GM12878 (cell line): ENCODE results near the gene LARP4B. TPM values are rescaled to one million over a fixed set of nuclear protein-coding genes. Genes with fewer than 3 reads are reported as not detected.

ENCODE experiments used
- ATAC-seq: fragments of 200-7000 bp; cut with Tn5 transposase; 3 replicates; pipeline ENCODE4 v1.9.1; 2020; ENCODE audit warnings: mild to moderate bottlenecking, moderate library complexity
- BruUV-seq: library from RNA; stranded (reverse); fragments of 400-500 nt; replicated peaks from 2 replicates; lab custom pipeline; 2021; lab: Mats Ljungman, UMichigan
- CTCF ChIA-PET: fragments of 300-600 bp; sonication (Branson Sonifier 250); formaldehyde crosslinking; extraction: SDS; loops from one replicate; lab custom pipeline; 2021; ENCODE audit warnings: inconsistent platforms; lab: Yijun Ruan, JAX
- POLR2A ChIA-PET: fragments of 350-600 bp; formaldehyde crosslinking; extraction: SDS; loops from one replicate; lab custom pipeline; 2021; ENCODE audit warnings: inconsistent platforms; lab: Charles Lee
- RAD21 ChIA-PET: fragments of 300-600 bp; sonication (Branson Sonifier 250); formaldehyde crosslinking; loops from one replicate; lab custom pipeline; 2023; ENCODE audit warnings: antibody characterized with exemption; ENCODE audit not compliant: unreplicated experiment; lab: Charles Lee
- SMC1A ChIA-PET: fragments of 300-600 bp; sonication (Branson Sonifier 250); formaldehyde crosslinking; loops from one replicate; lab custom pipeline; 2023; ENCODE audit not compliant: unreplicated experiment, uncharacterized antibody; lab: Charles Lee
- DNase-seq: peaks from one replicate; pipeline ENCODE4 v3.0.0-alpha.2; 2011; ENCODE audit warnings: low read depth, low spot score
- FAIRE-seq: peaks from 3 replicates; lab custom pipeline; 2011; peaks lifted over from hg19 to GRCh38; lab: Jason Lieb, UNC
- H2AFZ ChIP-seq: 2 replicates; pipeline ENCODE4 v1.6.0; 2011; ENCODE audit warnings: low read depth, low read length, control low read depth; ENCODE audit not compliant: control insufficient read depth
- H3K27ac ChIP-seq: 2 replicates; pipeline ENCODE4 v1.5.1; 2011; ENCODE audit warnings: control low read depth; ENCODE audit not compliant: control insufficient read depth, insufficient read depth
- H3K27me3 ChIP-seq, 2 experiments: replicated peaks in 1 of 2; 2 replicates each; pipeline versions ENCODE4 v1.6.0 to v1.6.1; 2011; ENCODE audit warnings: low read length in 1 of 2; ENCODE audit not compliant: control insufficient read depth in 2 of 2, insufficient read depth in 2 of 2
- H3K36me3 ChIP-seq, 2 experiments: 2 replicates each; pipeline ENCODE4 v1.5.1; 2011; ENCODE audit warnings: low read length in 1 of 2; ENCODE audit not compliant: control insufficient read depth in 2 of 2, insufficient read depth in 2 of 2
- H3K4me1 ChIP-seq: 2 replicates; pipeline ENCODE4 v1.6.1; 2011; ENCODE audit warnings: mild to moderate bottlenecking, low read length, moderate library complexity, mixed read lengths; ENCODE audit not compliant: control insufficient read depth, insufficient read depth
- H3K4me2 ChIP-seq: 2 replicates; pipeline ENCODE4 v1.6.0; 2011; ENCODE audit warnings: control low read depth; ENCODE audit not compliant: control insufficient read depth, insufficient read depth
- H3K4me3 ChIP-seq: fragments of 200-600 bp; sonication (generic); 2 replicates; pipeline ENCODE4 v1.5.1; 2016
- H3K79me2 ChIP-seq: 2 replicates; pipeline ENCODE4 v1.6.0; 2011; ENCODE audit warnings: low read length; ENCODE audit not compliant: control insufficient read depth, insufficient read depth
- H3K9ac ChIP-seq: 2 replicates; pipeline ENCODE4 v1.8.0; 2011; ENCODE audit warnings: low read length, control low read depth, mixed read lengths; ENCODE audit not compliant: control insufficient read depth, insufficient read depth
- H3K9me3 ChIP-seq: replicated peaks from 3 replicates; pipeline ENCODE4 v1.5.1; 2011; ENCODE audit warnings: mild to moderate bottlenecking, low read length; ENCODE audit not compliant: control insufficient read depth, insufficient read depth
- H4K20me1 ChIP-seq: 2 replicates; pipeline ENCODE4 v1.6.0; 2011; ENCODE audit not compliant: control insufficient read depth, insufficient read depth
- CBX5 ChIP-seq: sonication (generic); IDR thresholded peaks from 2 replicates; pipeline ENCODE4 v1.6.1; 2016; ENCODE audit warnings: low read depth, moderate library complexity, mild to moderate bottlenecking, inconsistent platforms
- CREB1 ChIP-seq: IDR thresholded peaks from 2 replicates; pipeline ENCODE4 v1.6.1; 2012; ENCODE audit warnings: low read depth, mild to moderate bottlenecking, inconsistent platforms
- EP300 ChIP-seq, 2 experiments: fragments of 150-350 bp in 1 of 2; IDR thresholded peaks; 2 replicates each; pipeline ENCODE4 v1.6.1; 2011 to 2012; ENCODE audit warnings: low read depth in 2 of 2, low read length in 2 of 2, borderline replicate concordance in 1 of 2, improper control_type of control experiment in 1 of 2, inconsistent platforms in 1 of 2; ENCODE audit not compliant: control insufficient read depth in 1 of 2
- FOXK2 ChIP-seq: fragments of 450-650 bp; IDR thresholded peaks from 2 replicates; pipeline ENCODE4 v1.6.1; 2017; ENCODE audit warnings: mild to moderate bottlenecking, moderate library complexity
- JUNB ChIP-seq: IDR thresholded peaks from 2 replicates; pipeline ENCODE4 v1.6.1; 2016; ENCODE audit warnings: antibody characterized with exemption, mild to moderate bottlenecking
- MTA3 ChIP-seq: IDR thresholded peaks from 2 replicates; pipeline ENCODE4 v1.6.1; 2012; ENCODE audit warnings: low read length, inconsistent platforms, borderline replicate concordance
- NR2C1 ChIP-seq: fragments of 450-650 bp; IDR thresholded peaks from 2 replicates; pipeline ENCODE4 v1.6.1; 2017; ENCODE audit warnings: antibody characterized with exemption, mild to moderate bottlenecking, moderate library complexity
- POLR2AphosphoS5 ChIP-seq: IDR thresholded peaks from 2 replicates; pipeline ENCODE4 v1.6.1; 2011; ENCODE audit warnings: mild to moderate bottlenecking, low read length, inconsistent platforms
- RELA ChIP-seq: fragments of 450-650 bp; IDR thresholded peaks from 2 replicates; pipeline ENCODE4 v1.8.0; 2014; ENCODE audit warnings: borderline replicate concordance; ENCODE audit not compliant: partially characterized antibody
- SP1 ChIP-seq: IDR thresholded peaks from one replicate; pipeline ENCODE4 v1.6.1; 2011; ENCODE audit warnings: low read depth, low read length
- TCF12 ChIP-seq: IDR thresholded peaks from 2 replicates; pipeline ENCODE4 v1.6.1; 2011; ENCODE audit warnings: low read depth, mild to moderate bottlenecking, low read length
- ZZZ3 ChIP-seq: IDR thresholded peaks from 2 replicates; pipeline ENCODE4 v1.6.1; 2011; ENCODE audit warnings: low read depth; ENCODE audit not compliant: control insufficient read depth, insufficient read length
- WGBS: methylation state at CpG from one replicate; pipeline ENCODE4 v1.1.6; 2016; ENCODE audit warnings: low lambda C conversion rate; ENCODE audit not compliant: insufficient replicate concordance, insufficient coverage; ENCODE audit errors: missing lambda C conversion rate; 5-methylcytosine and 5-hydroxymethylcytosine counted together
- in situ Hi-C: fragments of 300-500 bp; cut with MboI; formaldehyde crosslinking; loops from 9 replicates; pipeline ENCODE4 v1.14.3; 2018; ENCODE audit warnings: mixed read lengths
- intact Hi-C: fragments of 100-400 bp; cut with micrococcal nuclease; formaldehyde crosslinking; loops from one replicate; pipeline ENCODE4 v1.14.2; 2022; ENCODE audit not compliant: unreplicated experiment
- polyA plus RNA-seq, 11 experiments: library from polyadenylated mRNA; depleted of rRNA in 4 of 11; unstranded in 6 of 11; stranded (reverse) in 5 of 11; fragments of >200 nt; fragmentation: Nextera tagmentation in 4 of 11; fragmentation: Illumina TruSeq in 1 of 11; extraction: Ambion mirVana in 4 of 11; extraction: Trizol in 1 of 11; gene quantifications; 1 replicate in 1 of 11; 2 replicates in 10 of 11; pipeline versions ENCODE4 v1.2.1 to v1.2.3, GENCODE V29; 2011 to 2016; ENCODE audit warnings: inconsistent platforms in 2 of 11, missing spikeins in 2 of 11, low read depth in 1 of 11
- total RNA-seq, 4 experiments: library from RNA; depleted of rRNA in 3 of 4; stranded (reverse); fragments of >200 nt in 3 of 4; fragmentation: Illumina TruSeq in 1 of 4; extraction: Trizol in 1 of 4; gene quantifications; 2 replicates each; pipeline versions ENCODE4 v1.2.1 to v1.2.3, GENCODE V29; 2013 to 2021
- TF ChIP-seq, protein P1 (sequence below): IDR thresholded peaks from 2 replicates; pipeline ENCODE4 v1.6.1; 2012; ENCODE audit warnings: low read depth, low read length, improper control_type of control experiment
- TF ChIP-seq, protein P2 (sequence below): IDR thresholded peaks from 2 replicates; pipeline ENCODE4 v1.6.1; 2011; ENCODE audit warnings: borderline replicate concordance, low read depth, mild to moderate bottlenecking, moderate library complexity, mixed read lengths, low read length; ENCODE audit not compliant: insufficient read depth; ENCODE audit errors: extremely low read length
- TF ChIP-seq, protein P3 (sequence below): IDR thresholded peaks from 2 replicates; pipeline ENCODE4 v1.6.1; 2012; ENCODE audit warnings: low read length, inconsistent platforms

LARP4B gene
- total and polyA plus RNA-seq, 10 of the 15 experiments (the other 5 are each of a cell fraction or from before 2014, with no cell fraction given), result 10.5 to 119 (median 39.4) TPM

DNA sequence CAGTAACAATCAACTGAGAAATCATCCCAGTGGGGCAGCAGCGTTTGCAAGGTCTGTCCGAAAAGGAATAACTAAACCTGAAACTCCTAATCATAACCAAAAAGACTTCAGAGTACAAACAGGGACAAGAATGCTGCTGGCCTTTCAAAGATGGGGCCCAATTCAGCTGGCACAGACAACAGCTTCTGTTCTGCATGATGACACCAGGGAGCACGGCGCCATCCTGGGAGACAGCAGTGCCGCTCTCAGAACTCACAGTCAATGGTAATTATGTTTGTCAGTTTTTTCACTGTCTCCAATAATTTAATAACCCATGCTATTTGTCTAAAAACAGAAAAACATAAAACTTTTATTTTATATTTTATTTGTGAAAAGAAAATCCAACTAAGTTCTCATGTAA, 90.0 kb downstream of the LARP4B start:
- ChIA-PET CTCF (no interaction called here), POLR2A (no interaction called here), SMC1A (no interaction called here), RAD21 (no interaction called here)
- Histone ChIP-seq H3K36me3 (peaks cover 11 to 29% of the 10 kb centered on the region in 2 experiments; a peak in 3 of 4 replicates), H3K4me1 (peaks cover 2% of the 10 kb centered on the region; the same call in 1 of the 2 replicates), H3K27ac (no peak overlapping the region), H3K79me2 (peaks cover 4% of the 10 kb centered on the region), H3K9me3 (no peaks in the 10 kb centered on the region), H3K4me3 (no peak overlapping the region), H2AFZ (no peak overlapping the region), H3K4me2 (no peak overlapping the region), H3K27me3 (no peaks in the 10 kb centered on the region), H3K9ac (no peak overlapping the region), H4K20me1 (no peaks in the 10 kb centered on the region; the same call in 1 of the 2 replicates)
- 72% methylated on average over 5 of the region's 5 CpGs for WGBS
- in situ Hi-C loops, result no loop called here
- no peak for DNase-seq
- ATAC-seq, result no peak
- FAIRE-seq, result no peak
- intact Hi-C loops, result no loop called here
- no peak for TF ChIP-seq ZZZ3
- no peak for TF ChIP-seq CREB1
- no peak for TF ChIP-seq SP1
- no peak for TF ChIP-seq TCF12
- no peak for TF ChIP-seq RELA
- TF ChIP-seq CBX5, result no peak
- TF ChIP-seq, protein P1, sequence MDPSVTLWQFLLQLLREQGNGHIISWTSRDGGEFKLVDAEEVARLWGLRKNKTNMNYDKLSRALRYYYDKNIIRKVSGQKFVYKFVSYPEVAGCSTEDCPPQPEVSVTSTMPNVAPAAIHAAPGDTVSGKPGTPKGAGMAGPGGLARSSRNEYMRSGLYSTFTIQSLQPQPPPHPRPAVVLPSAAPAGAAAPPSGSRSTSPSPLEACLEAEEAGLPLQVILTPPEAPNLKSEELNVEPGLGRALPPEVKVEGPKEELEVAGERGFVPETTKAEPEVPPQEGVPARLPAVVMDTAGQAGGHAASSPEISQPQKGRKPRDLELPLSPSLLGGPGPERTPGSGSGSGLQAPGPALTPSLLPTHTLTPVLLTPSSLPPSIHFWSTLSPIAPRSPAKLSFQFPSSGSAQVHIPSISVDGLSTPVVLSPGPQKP, result no peak
- TF ChIP-seq POLR2AphosphoS5, result no peak
- TF ChIP-seq, protein P2, sequence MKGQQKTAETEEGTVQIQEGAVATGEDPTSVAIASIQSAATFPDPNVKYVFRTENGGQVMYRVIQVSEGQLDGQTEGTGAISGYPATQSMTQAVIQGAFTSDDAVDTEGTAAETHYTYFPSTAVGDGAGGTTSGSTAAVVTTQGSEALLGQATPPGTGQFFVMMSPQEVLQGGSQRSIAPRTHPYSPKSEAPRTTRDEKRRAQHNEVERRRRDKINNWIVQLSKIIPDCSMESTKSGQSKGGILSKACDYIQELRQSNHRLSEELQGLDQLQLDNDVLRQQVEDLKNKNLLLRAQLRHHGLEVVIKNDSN, result no peak
- TF ChIP-seq EP300 (IDR thresholded peaks at IDR 0.05; ENCODE audit: borderline replicate concordance in 1 of 2, control insufficient read depth in 1 of 2, low read depth in 2 of 2, low read length in 2 of 2), result no peak
- no peak for TF ChIP-seq JUNB
- no peak for TF ChIP-seq MTA3
- no peak for TF ChIP-seq NR2C1
- TF ChIP-seq, protein P3, sequence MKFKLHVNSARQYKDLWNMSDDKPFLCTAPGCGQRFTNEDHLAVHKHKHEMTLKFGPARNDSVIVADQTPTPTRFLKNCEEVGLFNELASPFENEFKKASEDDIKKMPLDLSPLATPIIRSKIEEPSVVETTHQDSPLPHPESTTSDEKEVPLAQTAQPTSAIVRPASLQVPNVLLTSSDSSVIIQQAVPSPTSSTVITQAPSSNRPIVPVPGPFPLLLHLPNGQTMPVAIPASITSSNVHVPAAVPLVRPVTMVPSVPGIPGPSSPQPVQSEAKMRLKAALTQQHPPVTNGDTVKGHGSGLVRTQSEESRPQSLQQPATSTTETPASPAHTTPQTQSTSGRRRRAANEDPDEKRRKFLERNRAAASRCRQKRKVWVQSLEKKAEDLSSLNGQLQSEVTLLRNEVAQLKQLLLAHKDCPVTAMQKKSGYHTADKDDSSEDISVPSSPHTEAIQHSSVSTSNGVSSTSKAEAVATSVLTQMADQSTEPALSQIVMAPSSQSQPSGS, result no peak
- no peak for TF ChIP-seq FOXK2
- BruUV-seq, result no TSS peak
